Aorta (tissue), 5 donors: ENCODE data around the gene ALDOB. TPM values are rescaled to one million over a fixed set of nuclear protein-coding genes. Genes with fewer than 3 reads are reported as not detected.

Experiments used
- ATAC-seq: fragments of 200-7000 bp; cut with Tn5 transposase; one replicate; pipeline ENCODE4 v1.9.1; 2022; ENCODE audit warnings: moderate library complexity; ENCODE audit not compliant: low FRiP score
- DNase-seq, 2 donors: peaks; one replicate each; pipeline ENCODE4 v3.0.0-alpha.2; 2020
- H3K27ac ChIP-seq, 2 donors: one replicate each; pipeline ENCODE4 v1.5.1; 2013; ENCODE audit warnings: low read length in 2 of 2, mild to moderate bottlenecking in 2 of 2, moderate library complexity in 2 of 2, control low read depth in 1 of 2, inconsistent platforms in 1 of 2, low read depth in 1 of 2
- H3K27me3 ChIP-seq, 2 donors: one replicate each; pipeline ENCODE4 v1.6.1; 2013; ENCODE audit warnings: control low read depth in 1 of 2, low read length in 1 of 2, mild to moderate bottlenecking in 1 of 2, moderate library complexity in 1 of 2; ENCODE audit not compliant: insufficient read depth in 2 of 2, control insufficient read depth in 1 of 2
- H3K36me3 ChIP-seq, 2 donors: one replicate each; pipeline ENCODE4 v1.6.1; 2013; ENCODE audit warnings: control low read depth in 1 of 2, low read length in 1 of 2, mild to moderate bottlenecking in 1 of 2; ENCODE audit not compliant: insufficient read depth in 2 of 2, control insufficient read depth in 1 of 2
- H3K4me1 ChIP-seq, 2 donors: one replicate each; pipeline ENCODE4 v1.6.1; 2013; ENCODE audit warnings: low read length in 2 of 2, control low read depth in 1 of 2, mild to moderate bottlenecking in 1 of 2, moderate library complexity in 1 of 2; ENCODE audit not compliant: insufficient read depth in 2 of 2, control insufficient read depth in 1 of 2
- H3K4me3 ChIP-seq, 2 donors: one replicate each; pipeline ENCODE4 v1.5.1; 2013; ENCODE audit warnings: low read length in 2 of 2, control low read depth in 1 of 2, mild to moderate bottlenecking in 1 of 2
- H3K9me3 ChIP-seq: one replicate; pipeline ENCODE4 v1.6.1; 2013; ENCODE audit warnings: mild to moderate bottlenecking, low read length; ENCODE audit not compliant: control insufficient read depth
- WGBS, 2 donors: extraction: QIAGEN DNeasy Blood & Tissue Kit; methylation state at CpG; one replicate each; pipeline ENCODE4 v1.1.7; 2013; 5-methylcytosine and 5-hydroxymethylcytosine counted together
- intact Hi-C, 2 donors: fragments of 100-400 bp; cut with DNase I; formaldehyde crosslinking; loops; one replicate each; pipeline versions ENCODE4 v1.14.2 to v1.15.0; 2022
- polyA plus RNA-seq, 2 donors: library from polyadenylated mRNA; stranded (reverse); fragments of 200-250 nt; gene quantifications; one replicate each; pipeline ENCODE4 v1.2.3, GENCODE V29; 2013
- total RNA-seq, 2 donors: library from RNA; stranded (reverse); fragmentation: NEBNext Ultra II Directional; extraction: Animal tissue kit (Norgen Biotek cat#: 25700); gene quantifications; one replicate each; pipeline ENCODE4 v1.2.1, GENCODE V29; 2021
- donor health status: healthy with polysubstance abuse.
- donor health status: Bipolar disorder and iron deficiency.
- donor health status: DM: no; HTN: no; CAD: no.
- donor health status: DM: no; HTN: no; CAD: no.
- donor health status: DM: yes; HTN: yes; CAD: no.

The ALDOB gene
- total and polyA plus RNA-seq, 4 donors, result 1.3 to 1,178 TPM; not detected in 2

GRCh38 chr9:101381118-101381517, 54.5 kb downstream of the ALDOB start:
- intact Hi-C loops, result no loop called here
- no peak overlapping the region for H3K27ac ChIP-seq
- no peaks in the 10 kb centered on the region for H3K27me3 ChIP-seq
- no peak overlapping the region for H3K4me3 ChIP-seq
- H3K9me3 ChIP-seq, result no peaks in the 10 kb centered on the region
- ATAC-seq (no peak), DNase-seq (no peak)
- no peaks in the 10 kb centered on the region for H3K36me3 ChIP-seq
- WGBS, 2 donors, result 92 to 95% methylated on average over 3 of the region's 3 CpGs
- H3K4me1 ChIP-seq, result no peaks in the 10 kb centered on the region

DNA sequence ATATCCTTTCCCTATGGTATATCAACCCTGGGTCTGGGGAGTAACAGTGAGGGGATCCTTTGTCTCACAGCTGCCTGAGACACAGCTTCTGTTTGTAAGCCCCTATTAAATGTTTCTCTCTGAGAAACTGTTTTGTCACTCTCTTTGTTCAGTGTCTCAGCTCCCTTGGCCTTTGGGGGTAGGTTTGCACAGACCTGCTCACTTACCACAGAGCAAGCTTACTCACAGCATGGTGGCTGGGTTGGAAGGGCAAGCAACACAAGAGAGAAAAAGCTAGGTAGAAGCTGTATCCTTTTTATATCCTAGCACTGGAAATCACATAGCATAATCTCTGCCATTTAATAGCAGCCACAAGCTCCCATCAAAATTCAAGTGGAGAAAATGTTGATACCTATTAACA, 55.3 kb downstream of the ALDOB start:
- ATAC-seq (no peak), DNase-seq (no peak)
- peaks cover 3% of the 10 kb centered on the region for H3K9me3 ChIP-seq
- H3K27ac ChIP-seq, result no peak overlapping the region
- no peaks in the 10 kb centered on the region for H3K27me3 ChIP-seq
- H3K36me3 ChIP-seq, result no peaks in the 10 kb centered on the region
- intact Hi-C loops, result no loop called here
- H3K4me1 ChIP-seq, result no peaks in the 10 kb centered on the region
- H3K4me3 ChIP-seq, result no peak overlapping the region

GRCh38 chr9:101376111-101376848, 59.3 kb downstream of the ALDOB start:
- peaks cover 3% of the 10 kb centered on the region for H3K9me3 ChIP-seq
- WGBS, 2 donors, result 35 to 44% methylated on average over 6 of the region's 6 CpGs
- intact Hi-C loops, result no loop called here
- no peak overlapping the region for H3K4me3 ChIP-seq
- H3K27ac ChIP-seq, result no peak overlapping the region
- DNase-seq, result no peak
- no peak for ATAC-seq
- no peaks in the 10 kb centered on the region for H3K4me1 ChIP-seq
- H3K27me3 ChIP-seq, result no peaks in the 10 kb centered on the region
- no peaks in the 10 kb centered on the region for H3K36me3 ChIP-seq

- WGBS, 2 donors, result 82 to 86% methylated on average over 12 of the region's 12 CpGs
- peaks cover 3% of the 10 kb centered on the region for H3K9me3 ChIP-seq
- intact Hi-C loops, result no loop called here
- DNase-seq (no peak), ATAC-seq (no peak)
- no peak overlapping the region for H3K27ac ChIP-seq
- no peaks in the 10 kb centered on the region for H3K27me3 ChIP-seq
- no peaks in the 10 kb centered on the region for H3K36me3 ChIP-seq
- H3K4me3 ChIP-seq, result no peak overlapping the region
- no peaks in the 10 kb centered on the region for H3K4me1 ChIP-seq
Measured at GRCh38 chr9:101375546-101375945, 60.0 kb downstream of the ALDOB start.

DNA sequence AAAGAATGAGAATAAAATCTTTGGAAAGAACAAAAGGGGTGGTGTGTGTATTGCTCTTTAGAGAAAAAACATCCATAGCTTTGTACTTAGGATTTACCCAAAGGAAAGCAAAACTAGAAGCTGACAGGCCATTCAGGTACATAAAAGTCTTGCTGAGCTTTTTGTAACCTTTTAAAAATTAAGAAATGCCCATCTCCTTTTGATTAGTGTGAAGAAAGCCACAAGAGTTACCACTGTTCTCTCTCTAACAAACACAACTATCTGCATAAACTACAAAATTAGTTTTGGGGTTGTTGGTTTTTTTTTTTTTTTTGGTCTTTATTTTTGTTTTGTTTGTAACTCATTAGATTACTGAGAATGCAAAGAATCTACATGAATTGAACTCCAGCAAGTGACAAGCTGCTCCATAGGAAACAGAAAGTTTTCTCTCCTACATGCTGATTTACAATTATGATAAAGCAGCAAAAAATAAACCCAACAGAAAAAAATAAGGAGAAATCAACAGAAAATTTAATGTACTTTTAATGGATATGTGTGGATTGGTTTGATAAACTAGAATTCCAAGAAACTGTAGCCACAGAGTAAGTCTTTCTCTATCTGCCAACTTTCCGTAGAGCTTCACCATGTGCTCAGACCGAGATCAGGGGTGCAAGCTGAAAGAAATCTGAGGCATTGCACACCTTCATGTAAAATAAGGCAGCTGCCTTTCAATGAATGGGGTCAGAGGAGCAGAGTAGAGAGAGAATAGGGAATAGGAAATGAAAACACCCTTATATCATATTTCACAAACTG, 63.1 kb downstream of the ALDOB start:
- no peak for DNase-seq
- Histone ChIP-seq H3K36me3 (no peaks in the 10 kb centered on the region), H3K9me3 (peaks cover 3% of the 10 kb centered on the region), H3K4me1 (no peaks in the 10 kb centered on the region), H3K27me3 (no peaks in the 10 kb centered on the region), H3K27ac (no peak overlapping the region), H3K4me3 (no peak overlapping the region)
- 48 to 51% methylated on average over 2 of the region's 2 CpGs for WGBS, 2 donors
- intact Hi-C loops, result no loop called here
- ATAC-seq, result no peak

DNA sequence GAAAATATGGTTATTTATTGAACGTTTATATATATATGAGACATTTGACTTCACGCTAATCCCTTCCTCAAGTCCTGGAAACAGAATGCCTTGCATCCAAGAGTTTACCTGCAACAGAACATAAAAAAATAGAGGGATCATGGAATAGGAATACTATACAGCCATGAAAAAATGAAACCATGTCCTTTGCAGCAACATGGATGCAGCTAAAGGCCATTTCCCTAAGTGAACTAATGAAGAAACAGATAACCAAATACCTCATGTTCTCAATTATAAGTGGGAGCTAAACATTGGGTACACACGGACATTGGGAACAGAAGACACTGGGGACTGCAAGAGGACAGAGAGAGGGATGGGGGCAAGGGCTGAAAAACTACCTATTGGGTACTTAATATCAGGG, 63.8 kb downstream of the ALDOB start:
- Histone ChIP-seq H3K4me1 (no peaks in the 10 kb centered on the region), H3K27me3 (no peaks in the 10 kb centered on the region), H3K36me3 (no peaks in the 10 kb centered on the region), H3K4me3 (no peak overlapping the region), H3K9me3 (peaks cover 3% of the 10 kb centered on the region), H3K27ac (no peak overlapping the region)
- DNase-seq (no peak), ATAC-seq (no peak)
- intact Hi-C loops, result no loop called here
- WGBS, 2 donors, result 92% methylated on average over 3 of the region's 3 CpGs

Other genes starting within 250 kb of the ALDOB start
- gene BAAT, start 50.8 kb downstream of the ALDOB start, total RNA-seq, result not detected
- gene BAAT, start 50.8 kb downstream of the ALDOB start, polyA plus RNA-seq, result not detected
- gene MRPL50, start 37.2 kb downstream of the ALDOB start, total RNA-seq, result 1 to 10 TPM; 7.6 to 8.9 TPM
- gene MRPL50, start 37.2 kb downstream of the ALDOB start, polyA plus RNA-seq, result 1 to 10 TPM; 4.4 to 9.5 TPM
- 10 to 100 TPM; 20.4 to 23.3 TPM for gene ZNF189, start 36.9 kb downstream of the ALDOB start, total RNA-seq
- gene ZNF189, start 36.9 kb downstream of the ALDOB start, polyA plus RNA-seq, result 1 to 10 TPM; 5.9 to 8.5 TPM
- gene RNF20, start 98.1 kb upstream of the ALDOB start, total RNA-seq, result 10 to 100 TPM; 41.3 to 48.1 TPM
- 10 to 100 TPM; 11.0 to 24.0 TPM for gene RNF20, start 98.1 kb upstream of the ALDOB start, polyA plus RNA-seq
- not detected for gene PPP3R2, start 159.2 kb upstream of the ALDOB start, total RNA-seq
- gene PPP3R2, start 159.2 kb upstream of the ALDOB start, polyA plus RNA-seq, result not detected